GM18867 (cell line): Measurements from ENCODE around the gene TUFM.
"Not testable (repeated sequence)": the region's sequence is repeated elsewhere in the genome, so short reads cannot be mapped to it uniquely, and the experiment has no call there.

Experiments used
- ATAC-seq: cut with Tn5 transposase; IDR thresholded peaks from one replicate; pipeline ENCODE4 v1.9.1; 2021; ENCODE audit warnings: mild to moderate bottlenecking, moderate library complexity; ENCODE audit not compliant: unreplicated experiment

The TUFM gene

GRCh38 chr16:28875134-28876018 is 29.2 kb upstream of the TUFM start:
- no peak for ATAC-seq

DNA sequence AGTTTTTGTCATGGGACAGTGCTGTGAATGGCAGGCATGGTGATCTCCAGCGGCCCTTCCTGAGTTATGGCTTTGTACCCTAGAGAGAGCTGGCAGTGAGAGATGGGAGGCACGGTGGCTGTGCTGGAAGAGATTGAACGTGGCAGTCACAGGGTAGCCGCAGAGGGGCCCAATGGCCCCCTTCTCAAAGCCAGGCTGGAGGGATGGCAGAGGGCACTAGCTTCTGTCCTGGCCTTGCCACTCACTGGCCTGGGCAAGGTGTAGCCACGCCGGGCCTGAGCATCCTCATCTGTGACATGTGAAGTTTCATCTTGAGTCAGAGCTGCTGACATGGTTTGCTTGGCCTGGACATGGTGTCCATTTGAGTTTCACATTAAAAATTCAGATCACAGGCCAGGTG is 28.3 kb upstream of the TUFM start:
- no peak for ATAC-seq

GRCh38 chr16:28873543-28874201 is 27.5 kb upstream of the TUFM start:
- no peak for ATAC-seq

DNA sequence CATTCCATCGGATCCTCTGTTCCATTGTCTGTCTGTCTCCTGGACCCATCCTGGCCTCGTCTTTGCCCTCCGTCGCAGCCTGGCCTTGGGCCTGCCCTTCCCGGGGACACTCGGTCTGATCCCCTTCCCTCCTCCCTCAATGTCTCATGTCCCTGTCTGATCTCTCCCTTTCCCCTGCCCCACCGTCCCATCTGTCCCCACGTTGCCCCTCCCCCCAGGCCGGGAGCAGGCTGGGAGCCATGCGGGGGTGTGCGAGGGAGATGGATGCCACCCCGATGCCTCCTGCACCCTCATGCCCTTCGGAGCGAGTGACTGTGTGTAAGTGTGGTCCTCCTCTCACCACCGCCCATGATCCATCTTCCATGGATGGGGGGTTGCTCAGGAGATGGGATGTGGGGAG is 26.8 kb upstream of the TUFM start:
- ATAC-seq: no peak

- ATAC-seq: no peak
Observed at GRCh38 chr16:28869201-28869600, 23.1 kb upstream of the TUFM start.

- ATAC-seq: not testable (repeated sequence)
Observed at GRCh38 chr16:28867646-28868045, 21.5 kb upstream of the TUFM start.

DNA sequence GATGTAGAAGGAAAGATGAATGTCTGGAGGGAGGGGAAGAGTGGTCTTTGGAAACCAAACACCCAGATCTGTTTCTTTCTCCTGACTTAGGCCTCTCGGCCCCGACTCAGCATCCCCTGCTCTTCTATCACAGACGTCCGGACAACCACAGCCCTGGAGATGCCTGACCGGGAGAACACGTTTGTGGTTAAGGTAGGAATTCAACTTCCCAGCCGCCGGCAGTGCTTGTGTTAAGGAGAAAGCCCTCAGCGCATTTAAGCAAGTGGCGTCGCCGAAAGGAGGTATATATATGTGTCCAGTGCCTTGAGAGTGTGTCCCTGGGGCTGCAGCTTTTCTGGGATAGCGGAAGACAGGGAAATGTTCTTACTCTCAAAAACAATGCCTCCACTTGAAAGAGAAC is 21.1 kb upstream of the TUFM start:
- no peak for ATAC-seq

- no peak for ATAC-seq
Observed at GRCh38 chr16:28866454-28866804, 20.3 kb upstream of the TUFM start.

DNA sequence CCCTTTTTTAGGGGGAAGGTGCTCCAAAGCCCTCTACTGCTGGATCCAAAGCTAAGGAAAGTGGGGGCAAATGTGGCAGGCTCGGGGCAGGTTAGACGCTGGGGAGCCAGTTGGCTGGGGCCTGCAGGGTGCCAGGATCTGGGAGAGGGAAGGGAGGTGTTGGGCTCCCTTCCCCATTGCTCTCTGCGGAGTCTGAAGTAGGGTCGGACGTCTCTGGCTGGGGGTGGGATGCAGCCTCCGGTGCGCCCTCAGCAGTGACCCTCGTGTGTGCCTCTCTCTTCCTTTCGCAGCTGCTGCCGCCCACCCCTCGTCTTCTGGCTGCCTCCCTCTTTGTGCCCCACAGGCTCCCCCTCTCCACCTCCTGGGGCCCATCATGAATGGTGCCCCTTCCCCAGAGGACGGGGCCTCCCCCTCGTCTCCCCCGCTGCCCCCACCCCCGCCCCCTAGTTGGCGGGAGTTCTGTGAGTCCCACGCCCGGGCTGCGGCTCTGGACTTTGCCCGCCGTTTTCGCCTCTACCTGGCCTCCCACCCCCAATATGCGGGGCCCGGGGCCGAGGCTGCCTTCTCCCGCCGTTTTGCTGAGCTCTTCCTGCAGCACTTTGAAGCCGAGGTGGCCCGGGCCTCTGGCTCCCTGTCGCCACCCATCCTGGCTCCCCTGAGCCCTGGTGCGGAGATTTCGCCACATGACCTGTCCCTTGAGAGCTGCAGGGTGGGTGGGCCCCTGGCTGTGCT is 19.7 kb upstream of the TUFM start:
- ATAC-seq: no peak

DNA sequence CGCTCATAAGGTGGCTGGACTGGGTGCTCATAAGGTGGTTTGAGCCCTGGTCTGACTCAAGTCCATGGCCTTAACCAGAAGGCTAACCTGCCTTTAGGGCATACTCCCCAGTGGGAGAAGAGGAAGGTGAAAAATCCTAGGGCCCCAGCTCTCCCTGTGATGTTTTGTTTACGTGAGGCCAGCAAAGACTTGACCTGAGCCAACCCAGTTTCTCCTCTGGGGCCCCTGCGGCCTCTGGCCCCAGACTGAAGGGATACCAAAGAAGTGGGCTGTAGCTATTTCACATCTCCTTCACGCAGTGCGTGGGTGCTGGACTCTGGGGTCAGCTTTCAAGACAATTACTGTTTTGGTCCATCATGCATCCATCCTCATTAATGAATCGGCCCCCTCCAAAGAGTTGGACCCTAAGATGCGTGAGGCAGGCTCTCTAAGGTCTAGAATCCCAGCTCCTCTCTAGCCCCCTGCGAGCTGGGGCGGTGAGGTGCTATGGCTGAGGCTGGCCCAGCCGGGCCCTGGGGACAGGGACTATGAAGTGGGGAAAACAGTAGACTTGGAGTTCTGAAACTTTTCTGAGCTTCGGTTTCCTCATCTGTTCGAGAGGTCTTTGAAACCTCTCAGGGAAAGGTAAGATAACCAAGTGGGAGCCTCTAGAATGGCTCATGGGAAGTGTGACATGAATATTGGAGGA is 19.0 kb upstream of the TUFM start:
- ATAC-seq: no peak

- ATAC-seq: no peak
Observed at GRCh38 chr16:28863929-28864793, 18.0 kb upstream of the TUFM start.

DNA sequence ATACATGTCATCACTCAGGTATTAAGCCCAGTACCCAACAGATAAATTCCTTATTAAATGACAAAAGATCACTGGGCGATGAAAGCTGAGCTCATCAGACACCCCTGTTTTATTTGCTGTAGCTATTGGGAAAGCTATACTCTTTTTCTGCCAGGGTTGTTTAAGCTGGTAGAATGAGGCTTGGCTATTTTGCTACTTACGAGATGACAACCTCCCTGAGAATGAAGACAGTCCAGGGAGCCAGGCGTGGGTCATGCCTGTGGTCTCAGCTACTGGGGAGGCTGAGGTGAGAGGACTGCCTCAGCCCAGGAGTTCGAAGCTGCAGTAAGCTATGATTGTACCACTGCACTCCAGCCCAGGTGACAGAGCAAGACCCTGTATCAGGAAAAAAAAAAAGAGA is 13.2 kb upstream of the TUFM start:
- ATAC-seq: no peak

DNA sequence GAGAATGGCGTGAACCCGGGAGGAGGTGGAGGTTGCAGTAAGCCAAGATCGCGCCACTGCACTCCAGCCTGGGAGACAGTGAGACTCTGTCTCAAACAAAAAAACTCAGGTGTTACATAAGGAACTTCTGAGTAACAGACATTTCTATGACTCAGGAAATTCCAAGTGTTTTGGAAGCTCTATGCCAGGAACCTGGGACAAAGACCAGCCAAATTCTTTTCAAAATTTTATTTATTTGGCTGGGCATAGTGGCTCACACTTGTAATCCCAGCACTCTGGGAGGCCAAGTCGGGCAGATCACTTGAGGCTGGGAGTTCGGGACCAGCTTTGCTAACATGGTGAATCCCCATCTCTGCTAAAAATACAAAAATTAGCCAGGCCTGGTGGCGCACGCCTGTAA is 12.3 kb upstream of the TUFM start:
- ATAC-seq: no peak

- peak; percentile 2 for ATAC-seq
Observed at GRCh38 chr16:28846933-28847273, 755 bp upstream of the TUFM start.

GRCh38 chr16:28845761-28846079 is 428 bp downstream of the TUFM start:
- peak; percentile 3 for ATAC-seq

DNA sequence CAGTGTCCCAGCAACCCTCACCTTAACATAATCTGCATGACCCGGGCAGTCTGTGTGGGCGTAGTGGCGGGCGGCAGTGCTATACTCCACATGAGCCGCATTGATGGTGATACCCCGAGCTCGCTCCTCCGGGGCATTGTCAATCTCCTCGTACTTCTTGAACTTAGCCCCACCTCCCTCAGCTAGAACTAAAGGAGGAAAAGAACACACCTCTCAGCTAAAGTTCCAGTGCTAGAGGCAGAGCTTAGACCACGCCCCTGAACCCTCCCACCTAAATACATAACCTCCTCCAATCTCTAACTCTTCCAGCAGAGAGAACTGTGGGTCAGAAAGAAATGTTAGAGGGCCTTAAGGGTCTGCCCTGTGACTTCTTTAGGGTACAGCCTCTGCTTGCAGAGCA is 855 bp downstream of the TUFM start:
- no peak for ATAC-seq

DNA sequence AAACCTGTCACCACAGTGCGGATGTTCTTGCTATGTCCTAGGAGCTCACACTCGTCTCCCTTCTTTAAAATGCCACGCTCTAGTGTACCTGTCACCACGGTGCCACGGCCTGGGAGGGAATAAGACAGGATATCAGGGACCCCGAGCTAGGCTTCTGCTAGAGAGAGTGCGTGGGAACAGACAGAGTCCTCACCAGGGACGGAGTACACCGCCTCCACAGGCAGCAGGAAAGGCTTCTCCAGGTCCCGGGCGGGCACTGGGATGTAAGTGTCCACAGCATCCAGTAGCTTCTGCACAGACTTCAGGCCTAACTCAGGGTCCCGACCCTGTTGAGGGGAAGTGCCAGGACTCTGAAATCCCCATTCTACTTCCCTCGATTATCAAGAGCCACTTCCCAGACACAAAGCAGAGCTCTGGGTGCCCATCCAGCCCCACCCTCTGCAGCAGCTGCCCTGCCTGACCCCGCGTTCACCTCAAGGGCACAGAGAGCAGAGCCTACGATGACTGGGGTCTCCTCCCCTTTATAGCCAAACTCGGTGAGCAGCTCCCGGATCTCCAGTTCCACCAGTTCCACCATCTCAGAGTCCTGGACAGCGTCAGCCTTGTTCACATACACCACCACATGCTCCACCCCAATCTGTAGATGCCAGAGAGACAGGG is 1.8 kb downstream of the TUFM start:
- no peak for ATAC-seq

GRCh38 chr16:28843766-28844165 is 2.4 kb downstream of the TUFM start:
- ATAC-seq: no peak

GRCh38 chr16:28842696-28843095 is 3.5 kb downstream of the TUFM start:
- no peak for ATAC-seq

DNA sequence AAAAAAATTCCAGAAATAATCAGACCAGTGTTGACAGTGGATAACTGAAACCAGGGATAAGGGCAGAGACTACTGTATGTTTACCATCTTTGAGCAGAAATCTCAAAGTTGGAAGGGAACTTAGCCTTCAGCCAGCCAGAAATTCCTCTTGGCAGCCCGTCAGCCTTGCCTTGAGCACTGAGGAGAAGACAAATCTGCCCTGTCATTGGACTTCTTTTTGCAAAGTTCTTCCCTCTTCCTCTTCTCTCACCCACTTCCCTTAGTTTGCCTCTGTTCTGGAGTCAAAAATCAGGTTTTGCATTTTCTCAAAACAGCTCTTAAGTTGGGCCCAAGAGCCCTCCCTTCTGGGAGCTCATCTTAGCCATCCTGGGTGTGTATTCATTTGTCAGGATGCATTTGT is 6.2 kb downstream of the TUFM start:
- no peak for ATAC-seq
